Stomach (tissue), 9 donors: ENCODE measurements around the gene TMEM247. TPM values are rescaled to one million over a fixed set of nuclear protein-coding genes. Genes with fewer than 3 reads are reported as not detected.
A peak's percentile ranks its signal among the peaks of the same experiment; 100 is the strongest.

ENCODE experiments used
- DNase-seq, 2 donors: peaks; one replicate each; pipeline versions ENCODE4 v3.0.0 to v3.0.0-alpha.2; 2013 to 2019
- H3K27ac ChIP-seq, 5 donors: fragments of 200-600 bp in 4 of 5; sonication (generic) in 4 of 5; one replicate each; pipeline ENCODE4 v1.5.1; 2013 to 2019; ENCODE audit warnings: mild to moderate bottlenecking in 1 of 5, moderate library complexity in 1 of 5
- H3K27me3 ChIP-seq, 3 donors: fragments of 200-600 bp; sonication (generic); one replicate each; pipeline ENCODE4 v1.5.1; 2017 to 2019; ENCODE audit warnings: mixed run types in 1 of 3
- H3K36me3 ChIP-seq, 4 donors: fragments of 200-600 bp; sonication (generic); 1 replicate in 3 of 4; 2 replicates in 1 of 4; pipeline ENCODE4 v1.5.1; 2016 to 2019
- H3K4me1 ChIP-seq, 4 donors: fragments of 200-600 bp; sonication (generic); one replicate each; pipeline ENCODE4 v1.5.1; 2016 to 2019
- H3K4me3 ChIP-seq, 4 donors: fragments of 200-600 bp; sonication (generic) in 3 of 4; one replicate each; pipeline ENCODE4 v1.5.1; 2016 to 2019; ENCODE audit warnings: mild to moderate bottlenecking in 1 of 4
- H3K9me3 ChIP-seq, 4 donors: fragments of 200-600 bp; sonication (generic); one replicate each; pipeline ENCODE4 v1.5.1; 2016 to 2019
- CTCF ChIP-seq, 7 experiments: fragments of 450-650 bp in 4 of 7; fragments of 200-600 bp in 3 of 7; sonication (generic) in 3 of 7; IDR thresholded peaks; one replicate each; pipeline ENCODE4 v1.5.1; 2016 to 2019; ENCODE audit warnings: antibody characterized with exemption in 7 of 7, control low read depth in 2 of 7, mild to moderate bottlenecking in 1 of 7
- EP300 ChIP-seq: sonication (generic); formaldehyde crosslinking; IDR thresholded peaks from one replicate; pipeline ENCODE4 v1.6.1; 2017; ENCODE audit warnings: antibody characterized with exemption
- POLR2A ChIP-seq, 4 donors: fragments of 450-650 bp; IDR thresholded peaks; one replicate each; pipeline ENCODE4 v1.6.1; 2016; ENCODE audit warnings: antibody characterized with exemption in 4 of 4, control low read depth in 2 of 4, mild to moderate bottlenecking in 1 of 4, moderate library complexity in 1 of 4
- POLR2AphosphoS5 ChIP-seq, 3 donors: sonication (generic); formaldehyde crosslinking; IDR thresholded peaks; one replicate each; pipeline ENCODE4 v1.6.1; 2016; ENCODE audit warnings: antibody characterized with exemption in 3 of 3
- WGBS, 5 donors: extraction: QIAGEN DNeasy Blood & Tissue Kit in 3 of 5; methylation state at CpG; one replicate each; pipeline versions ENCODE4 v1.1.5 to v1.1.7; 2013 to 2018; 5-methylcytosine and 5-hydroxymethylcytosine counted together
- intact Hi-C: fragments of 100-400 bp; cut with DNase I; formaldehyde crosslinking; loops from one replicate; pipeline ENCODE4 v1.15.1; 2023; ENCODE audit warnings: low total_unique reads
- polyA plus RNA-seq, 3 donors: library from polyadenylated mRNA; stranded (reverse); fragments of 200-250 nt; gene quantifications; one replicate each; pipeline ENCODE4 v1.2.3, GENCODE V29; 2013
- total RNA-seq, 5 donors: library from RNA; depleted of rRNA; stranded (reverse); fragments of >200 nt; gene quantifications; one replicate each; pipeline versions ENCODE4 v1.1.0 to v1.2.3, GENCODE V29; 2014 to 2016
- donor health status: healthy with polysubstance abuse.
- donor health status: Bipolar disorder and iron deficiency.
- donor health status: healthy.

TMEM247 gene
- total and polyA plus RNA-seq, 8 donors: not detected

DNA sequence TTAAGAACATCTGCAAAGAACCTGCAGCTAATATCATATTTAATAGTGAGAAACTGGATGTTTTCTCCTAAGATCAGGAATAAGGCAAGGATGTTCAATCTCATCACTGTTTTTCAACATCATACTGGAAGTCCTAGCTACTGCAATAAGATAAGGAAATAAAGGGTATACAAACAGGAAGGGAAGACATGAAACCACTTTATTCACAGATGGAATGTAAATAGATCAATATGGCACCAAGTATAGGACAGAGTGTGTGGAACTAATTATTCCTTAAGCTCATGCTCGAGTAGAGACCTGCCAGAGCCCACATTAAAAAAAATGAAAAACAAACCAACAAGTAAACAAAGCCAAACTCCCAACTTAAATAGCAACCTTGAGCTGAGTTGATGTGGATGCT is 41.3 kb upstream of the TMEM247 start:
- TF ChIP-seq POLR2A (IDR thresholded peaks at IDR 0.05) (no peak), CTCF (IDR thresholded peaks at IDR 0.05) (no peak), EP300 (no peak), POLR2AphosphoS5 (IDR thresholded peaks at IDR 0.05) (no peak)

GRCh38 chr2:46438794-46439193 is 40.6 kb upstream of the TMEM247 start:
- no peak overlapping the region for H3K4me3 ChIP-seq
- H3K36me3 ChIP-seq: no peaks in the 10 kb centered on the region
- intact Hi-C loops: no loop called here
- H3K27me3 ChIP-seq: no peaks in the 10 kb centered on the region
- 61 to 76% (median 65%) methylated on average over 2 of the region's 2 CpGs for WGBS, 5 donors
- no peaks in the 10 kb centered on the region for H3K9me3 ChIP-seq
- H3K4me1 ChIP-seq: peaks cover 0 to 4% (median 0%) of the 10 kb centered on the region in 4 donors
- DNase-seq: no peak
- H3K27ac ChIP-seq: no peak overlapping the region
- TF ChIP-seq CTCF (IDR thresholded peaks at IDR 0.05) (no peak), POLR2A (IDR thresholded peaks at IDR 0.05) (no peak), EP300 (no peak)

More for the DNA sequence above, 41.3 kb upstream of the TMEM247 start:
- Histone ChIP-seq H3K4me3 (no peak overlapping the region), H3K27ac (no peak overlapping the region), H3K4me1 (peaks cover 0 to 4% (median 0%) of the 10 kb centered on the region in 4 donors), H3K27me3 (no peaks in the 10 kb centered on the region), H3K36me3 (no peaks in the 10 kb centered on the region), H3K9me3 (no peaks in the 10 kb centered on the region)
- DNase-seq: no peak
- intact Hi-C loops: no loop called here
- 59 to 88% (median 76%) methylated on average over 1 of the region's 1 CpG for WGBS, 5 donors

DNA sequence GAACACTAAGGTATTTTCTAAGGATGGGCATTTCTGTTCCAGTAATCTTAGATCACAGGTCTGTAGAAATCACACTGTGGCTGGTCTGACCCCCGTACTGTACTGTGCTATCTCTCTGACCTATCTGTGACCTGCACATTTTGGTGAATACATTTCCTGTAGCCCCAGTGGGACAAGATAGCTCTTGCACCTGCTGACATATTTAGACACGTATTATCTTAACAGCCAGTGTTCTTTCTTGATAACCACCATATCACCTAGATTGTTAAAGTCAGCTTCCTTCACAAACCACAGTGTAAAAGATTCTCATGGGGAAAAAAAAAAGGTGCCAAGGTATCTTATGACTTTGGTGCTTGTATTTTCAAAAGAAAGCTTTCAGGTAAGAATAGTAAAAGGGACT is 39.8 kb upstream of the TMEM247 start:
- DNase-seq: peak in 1 of 2 donors; percentile 55
- H3K9me3 ChIP-seq: no peaks in the 10 kb centered on the region
- no peak for TF ChIP-seq POLR2AphosphoS5 (IDR thresholded peaks at IDR 0.05)
- TF ChIP-seq EP300: no peak
- no peak for TF ChIP-seq POLR2A (IDR thresholded peaks at IDR 0.05)
- no peak for TF ChIP-seq CTCF (IDR thresholded peaks at IDR 0.05)
- H3K27me3 ChIP-seq: no peaks in the 10 kb centered on the region
- H3K4me3 ChIP-seq: no peak overlapping the region
- H3K36me3 ChIP-seq: no peaks in the 10 kb centered on the region
- no peak overlapping the region for H3K27ac ChIP-seq
- intact Hi-C loops: no loop called here
- H3K4me1 ChIP-seq: peaks cover 0 to 4% (median 0%) of the 10 kb centered on the region in 4 donors
- 47 to 62% (median 51%) methylated on average over 2 of the region's 2 CpGs for WGBS, 5 donors

DNA sequence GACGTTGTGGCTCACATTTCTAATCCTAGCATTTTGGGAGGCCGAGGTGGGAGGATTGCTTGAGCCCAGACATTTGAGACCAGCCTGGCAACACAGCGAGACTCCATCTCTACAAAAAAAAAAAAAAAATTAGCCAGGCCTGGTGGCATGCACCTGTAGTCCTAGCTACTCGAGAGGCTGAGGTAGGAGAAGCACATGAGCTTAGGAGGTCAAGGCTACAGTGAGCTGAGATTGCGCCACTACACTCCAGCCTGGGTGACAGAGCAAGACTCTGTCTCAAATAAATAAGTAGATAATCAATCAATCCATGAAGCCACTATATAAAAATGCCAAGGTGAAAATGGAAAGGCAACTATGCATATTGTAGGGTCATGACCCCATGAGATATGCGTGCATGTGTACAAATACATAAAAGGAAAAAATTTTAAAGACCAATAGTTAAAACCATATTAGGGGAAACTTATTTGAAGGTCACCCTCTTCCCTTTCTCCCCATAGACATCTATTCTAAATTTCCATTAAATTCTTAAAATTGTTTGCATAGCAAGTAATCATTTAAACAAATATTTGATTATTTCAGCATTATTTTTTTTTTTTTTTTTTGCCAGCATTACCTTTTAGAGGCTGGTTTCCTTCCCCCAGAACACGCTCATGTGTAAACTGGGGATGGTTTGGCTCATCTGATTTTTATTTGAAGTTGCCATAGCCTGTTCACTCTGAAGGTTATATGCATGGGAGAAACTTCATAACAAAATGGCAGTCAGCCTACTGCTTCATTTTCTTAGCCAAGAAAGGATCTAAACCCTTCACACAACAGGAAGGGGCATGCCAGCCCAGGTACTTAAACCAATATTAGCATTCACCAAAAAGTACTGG is 37.3 kb upstream of the TMEM247 start:
- no peak overlapping the region for H3K27ac ChIP-seq
- intact Hi-C loops: no loop called here

More for the DNA sequence above, 37.3 kb upstream of the TMEM247 start:
- peaks cover 0 to 10% (median 4%) of the 10 kb centered on the region in 4 donors for H3K9me3 ChIP-seq
- H3K27me3 ChIP-seq: no peaks in the 10 kb centered on the region
- 62 to 82% (median 69%) methylated on average over 7 of the region's 7 CpGs for WGBS, 5 donors
- no peak for TF ChIP-seq CTCF (IDR thresholded peaks at IDR 0.05)
- no peak for TF ChIP-seq POLR2A (IDR thresholded peaks at IDR 0.05)
- no peak for TF ChIP-seq POLR2AphosphoS5 (IDR thresholded peaks at IDR 0.05)
- peaks cover 0 to 4% (median 0%) of the 10 kb centered on the region in 4 donors for H3K4me1 ChIP-seq
- H3K4me3 ChIP-seq: no peak overlapping the region
- H3K36me3 ChIP-seq: no peaks in the 10 kb centered on the region
- DNase-seq: no peak
